A673 (cell line): ENCODE measurements around the gene GALNT18. TPM values are rescaled to one million over a fixed set of nuclear protein-coding genes. Genes with fewer than 3 reads are reported as not detected.

Experiments used
- BruUV-seq: library from RNA; stranded (reverse); fragments of 400-500 nt; replicated peaks from 2 replicates; lab custom pipeline; 2021; lab: Mats Ljungman, UMichigan
- CTCF ChIA-PET: fragments of 300-600 bp; sonication (Branson Sonifier 250); formaldehyde crosslinking; loops from one replicate; lab custom pipeline; 2022; ENCODE audit warnings: antibody characterized with exemption; lab: Charles Lee
- POLR2A ChIA-PET: fragments of 300-600 bp; sonication (Branson Sonifier 250); formaldehyde crosslinking; loops from one replicate; lab custom pipeline; 2022; ENCODE audit warnings: antibody characterized with exemption; ENCODE audit not compliant: low non-redundant PET; lab: Charles Lee
- DNase-seq: peaks from one replicate; pipeline ENCODE4 v3.0.0-alpha.2; 2015; ENCODE audit warnings: low spot score
- H3K27ac ChIP-seq: fragments of 200-600 bp; sonication (generic); 2 replicates; pipeline ENCODE4 v1.5.1; 2016; ENCODE audit warnings: mixed run types, low read depth, mild to moderate bottlenecking, mixed read lengths, antibody characterized with exemption, low read length; ENCODE audit not compliant: poor library complexity, severe bottlenecking
- H3K27me3 ChIP-seq: fragments of 200-600 bp; sonication (generic); replicated peaks from 2 replicates; pipeline ENCODE4 v1.6.1; 2017; ENCODE audit warnings: mixed run types, low read depth, mild to moderate bottlenecking, mixed read lengths, antibody characterized with exemption, low read length; ENCODE audit not compliant: insufficient read depth, poor library complexity
- H3K36me3 ChIP-seq: fragments of 200-600 bp; sonication (generic); 2 replicates; pipeline ENCODE4 v1.6.1; 2016; ENCODE audit warnings: mixed run types, mild to moderate bottlenecking, mixed read lengths, antibody characterized with exemption, low read length; ENCODE audit not compliant: insufficient read depth, poor library complexity, severe bottlenecking
- H3K4me1 ChIP-seq: fragments of 200-600 bp; sonication (generic); 2 replicates; pipeline ENCODE4 v1.6.1; 2017; ENCODE audit warnings: mixed run types, mild to moderate bottlenecking, mixed read lengths, antibody characterized with exemption, low read length; ENCODE audit not compliant: insufficient read depth, poor library complexity, severe bottlenecking
- H3K4me3 ChIP-seq: fragments of 200-600 bp; sonication (generic); 2 replicates; pipeline ENCODE4 v1.5.1; 2016; ENCODE audit warnings: low read depth, mixed run types, mild to moderate bottlenecking, mixed read lengths, low read length; ENCODE audit not compliant: poor library complexity, severe bottlenecking
- H3K9me3 ChIP-seq: fragments of 200-600 bp; sonication (generic); 2 replicates; pipeline ENCODE4 v1.6.1; 2016; ENCODE audit warnings: mixed run types, low read depth, mild to moderate bottlenecking, mixed read lengths, antibody characterized with exemption, low read length; ENCODE audit not compliant: poor library complexity, severe bottlenecking
- CTCF ChIP-seq: fragments of 300-800, 200-600 bp; sonication (generic); conservative IDR thresholded peaks from 2 replicates; pipeline ENCODE4 v1.5.1; 2017; ENCODE audit warnings: low read depth, mild to moderate bottlenecking, antibody characterized with exemption, low read length, moderate library complexity, mixed read lengths
- EZH2 ChIP-seq: fragments of 200-600 bp; sonication (generic); IDR thresholded peaks from 2 replicates; pipeline ENCODE4 v1.6.1; 2017; ENCODE audit warnings: borderline replicate concordance, low read depth, mild to moderate bottlenecking, mixed read lengths, antibody characterized with exemption, low read length; ENCODE audit not compliant: poor library complexity, severe bottlenecking
- intact Hi-C: fragments of 100-400 bp; cut with micrococcal nuclease; formaldehyde crosslinking; loops from one replicate; pipeline ENCODE4 v1.10.0; 2022; ENCODE audit not compliant: unreplicated experiment
- total RNA-seq: library from RNA; stranded (reverse); gene quantifications from 2 replicates; pipeline ENCODE4 v1.2.3, GENCODE V29; 2021

GALNT18 gene
- total RNA-seq, 1 experiment from 2014 or later = 0.37 TPM

GRCh38 chr11:11483627-11484026 lies 138.2 kb downstream of the GALNT18 start:
- no peak for DNase-seq
- Histone ChIP-seq H3K4me3 (no peak overlapping the region), H3K4me1 (no peaks in the 10 kb centered on the region), H3K9me3 (no peaks in the 10 kb centered on the region), H3K36me3 (no peaks in the 10 kb centered on the region), H3K27me3 (no peaks in the 10 kb centered on the region), H3K27ac (no peak overlapping the region)
- no TSS peak for BruUV-seq
- TF ChIP-seq EZH2 (no peak), CTCF (no peak)
- intact Hi-C loops = no loop called here
- CTCF ChIA-PET = no interaction called here
- POLR2A ChIA-PET = no interaction called here

GRCh38 chr11:11482730-11483129 lies 139.1 kb downstream of the GALNT18 start:
- intact Hi-C loops = no loop called here
- no TSS peak for BruUV-seq

GRCh38 chr11:11481371-11481770 lies 140.4 kb downstream of the GALNT18 start:
- Histone ChIP-seq H3K36me3 (no peaks in the 10 kb centered on the region), H3K4me1 (no peaks in the 10 kb centered on the region), H3K4me3 (no peak overlapping the region), H3K27me3 (no peaks in the 10 kb centered on the region), H3K27ac (no peak overlapping the region), H3K9me3 (no peaks in the 10 kb centered on the region)
- POLR2A ChIA-PET = no interaction called here
- no peak for TF ChIP-seq EZH2
- no peak for TF ChIP-seq CTCF
- CTCF ChIA-PET = no interaction called here
- peak; percentile 4 for DNase-seq
- intact Hi-C loops = no loop called here
- BruUV-seq = no TSS peak

More at GRCh38 chr11:11482730-11483129, 139.1 kb downstream of the GALNT18 start:
- Histone ChIP-seq H3K4me3 (no peak overlapping the region), H3K36me3 (no peaks in the 10 kb centered on the region), H3K4me1 (no peaks in the 10 kb centered on the region), H3K9me3 (no peaks in the 10 kb centered on the region), H3K27ac (no peak overlapping the region), H3K27me3 (no peaks in the 10 kb centered on the region)
- TF ChIP-seq CTCF (no peak), EZH2 (no peak)
- POLR2A ChIA-PET = no interaction called here
- CTCF ChIA-PET = no interaction called here
- no peak for DNase-seq
